Measurements from ENCODE around the gene PLEKHB2. TPM values are rescaled to one million over a fixed set of nuclear protein-coding genes. Genes with fewer than 3 reads are reported as not detected.
A peak's percentile ranks its signal among the peaks of the same experiment; 100 is the strongest.
"Not testable (repeated sequence)": the region's sequence is repeated elsewhere in the genome, so short reads cannot be mapped to it uniquely, and the experiment has no call there.

The PLEKHB2 gene
- total RNA-seq, 1 donor from 2014 or later = 146 TPM

DNA sequence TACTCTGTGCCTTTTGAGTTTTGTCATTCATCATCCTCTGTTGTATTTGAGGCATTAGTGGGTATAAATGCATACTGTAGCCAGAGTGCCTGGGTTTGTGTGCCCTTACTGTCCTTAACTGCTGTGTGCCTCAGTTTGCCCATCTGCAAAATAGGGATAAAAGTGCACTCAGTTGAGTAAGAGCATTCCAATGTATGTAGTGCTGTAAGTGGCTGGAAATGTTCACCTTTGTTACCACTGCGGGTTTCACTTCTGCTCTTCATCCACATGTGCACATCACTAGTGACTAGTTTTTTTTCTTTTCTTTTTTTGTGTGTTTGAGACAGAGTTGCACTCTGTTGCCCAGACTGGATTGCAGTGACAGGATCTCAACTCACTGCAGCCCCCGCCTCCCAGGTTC is 39.9 kb downstream of the PLEKHB2 start:
- no peak for DNase-seq

DNA sequence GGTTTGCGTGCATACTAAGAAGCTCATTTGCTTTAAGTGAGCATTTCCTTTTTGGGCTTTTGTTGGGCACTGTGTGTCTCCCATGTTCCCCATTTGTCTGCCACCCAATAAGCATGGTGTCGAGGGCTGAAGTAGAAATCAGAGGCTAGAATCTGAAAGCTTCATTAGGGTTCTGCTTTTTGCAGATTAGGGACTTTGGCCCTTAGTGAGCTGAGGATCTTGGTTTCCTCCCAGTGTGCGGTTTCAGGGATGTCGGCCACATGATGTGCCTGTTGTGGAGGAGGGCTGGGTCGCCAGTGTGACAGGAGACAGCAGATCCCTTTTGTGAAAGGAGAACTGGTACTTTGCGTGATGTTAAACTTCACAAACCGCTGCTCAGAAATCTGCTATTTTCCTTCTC is 41.1 kb downstream of the PLEKHB2 start:
- no peak for DNase-seq

GRCh38 chr2:131146749-131147148 is 41.6 kb downstream of the PLEKHB2 start:
- DNase-seq = no peak

DNA sequence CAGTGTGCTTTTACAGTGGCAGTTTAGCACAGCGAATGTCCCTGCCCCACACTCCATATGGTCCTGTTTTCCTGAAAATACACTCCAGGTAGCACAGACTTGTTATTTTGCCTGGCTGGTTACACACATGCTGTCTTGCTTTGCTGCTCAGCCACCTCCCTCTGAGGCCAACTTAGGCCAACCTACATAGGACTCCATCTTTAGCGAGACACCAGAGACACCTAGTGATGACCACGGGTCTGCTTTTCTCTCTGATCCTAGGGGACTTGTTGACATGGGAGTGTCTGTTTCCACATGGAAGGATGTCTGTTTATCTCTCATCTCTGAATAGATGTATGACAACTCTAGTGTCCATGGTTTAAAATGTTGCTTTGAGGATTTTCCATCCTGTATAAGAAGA is 43.3 kb downstream of the PLEKHB2 start:
- no peak for DNase-seq

- not testable (repeated sequence) for DNase-seq
These were observed 45.0 kb downstream of the PLEKHB2 start for GRCh38 chr2:131150109-131150508.

- DNase-seq = no peak
These were observed 46.3 kb downstream of the PLEKHB2 start for GRCh38 chr2:131151398-131151797.

DNA sequence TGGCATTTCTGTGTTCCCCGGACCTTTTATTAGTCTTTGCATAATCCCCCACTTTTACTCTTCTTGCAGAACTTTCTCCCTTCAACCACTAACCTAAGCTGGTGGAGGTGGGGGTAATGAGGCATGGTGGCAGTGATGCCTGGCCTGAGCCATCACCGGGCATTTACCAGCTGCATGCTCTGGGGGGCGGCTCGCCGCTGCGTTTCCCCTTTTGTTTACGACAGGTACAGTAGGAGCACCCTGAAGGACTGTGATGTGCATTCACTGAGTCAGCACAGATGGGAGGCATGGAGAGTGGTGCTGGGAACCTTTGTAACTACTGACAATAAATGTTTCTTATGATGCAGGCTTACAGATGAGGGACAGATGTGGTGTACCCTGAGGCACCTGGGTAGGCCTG is 46.9 kb downstream of the PLEKHB2 start:
- DNase-seq = no peak

DNA sequence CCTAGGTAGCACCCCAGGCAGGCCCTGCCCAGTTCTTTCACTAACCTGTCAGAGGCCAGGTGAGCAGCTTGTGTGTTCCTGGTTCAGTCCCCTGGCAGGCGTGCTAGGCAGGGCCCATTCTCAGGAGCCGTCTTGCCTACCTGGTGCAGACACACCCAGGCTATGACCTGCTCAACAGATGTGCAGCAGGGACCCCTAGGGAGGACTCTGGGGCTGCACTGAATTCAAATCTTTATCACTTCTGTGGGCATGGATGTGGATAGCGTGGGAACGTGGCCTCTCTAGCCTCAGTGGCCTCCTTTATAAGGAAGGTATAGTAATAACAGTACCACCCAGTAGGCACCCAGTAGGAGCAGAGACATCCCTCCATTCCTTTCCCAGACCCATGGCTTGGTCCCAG is 48.4 kb downstream of the PLEKHB2 start:
- no peak for DNase-seq

DNA sequence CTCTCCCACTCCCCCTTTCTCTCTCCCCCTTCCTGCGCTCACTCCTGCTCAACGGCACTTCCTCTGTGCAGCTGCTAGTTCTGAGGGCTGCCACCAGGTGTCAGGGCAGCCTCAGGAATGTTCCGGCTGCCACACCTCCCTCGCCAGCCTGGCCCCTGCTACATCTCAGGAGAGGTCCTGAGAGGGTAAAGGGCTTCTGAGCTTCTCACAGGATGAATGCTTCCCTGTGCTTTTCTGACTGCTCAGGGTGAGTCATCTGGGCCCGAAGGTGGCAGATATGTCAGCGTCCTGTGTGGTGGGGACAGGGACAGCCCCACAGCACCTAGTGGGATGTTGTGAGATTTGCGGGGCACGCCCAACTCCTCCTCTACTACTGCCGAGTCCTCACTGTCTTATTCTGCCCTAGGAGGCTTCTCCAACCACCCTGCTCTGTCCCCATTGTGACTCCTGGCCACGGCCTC is 49.0 kb downstream of the PLEKHB2 start:
- DNase-seq = peak; percentile 79

DNA sequence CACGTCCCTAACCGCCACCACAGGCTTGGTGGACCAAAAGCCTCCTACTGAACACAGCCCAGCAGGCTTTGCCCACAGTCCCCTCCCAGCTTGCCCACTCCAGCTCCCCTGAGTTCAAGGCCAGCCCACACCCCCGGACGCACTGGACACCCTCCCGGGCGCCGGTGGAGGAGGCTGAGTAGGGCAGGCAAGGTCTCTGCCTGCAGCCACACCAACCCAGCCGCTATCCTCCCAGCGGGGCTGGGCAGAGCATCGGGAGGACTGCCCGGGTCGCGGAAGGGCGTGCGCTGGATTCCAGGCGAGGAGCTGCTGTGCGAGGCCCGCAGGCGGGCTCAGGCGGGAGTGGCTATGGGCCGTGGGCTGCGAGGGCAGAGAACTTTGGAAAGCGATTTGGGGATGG is 49.5 kb downstream of the PLEKHB2 start:
- no peak for DNase-seq

- no peak for DNase-seq
These were observed 50.2 kb downstream of the PLEKHB2 start for GRCh38 chr2:131155208-131155855.

- peak; percentile 14 for DNase-seq
These were observed 51.5 kb downstream of the PLEKHB2 start for GRCh38 chr2:131156452-131157149.

GRCh38 chr2:131165562-131165961 is 60.4 kb downstream of the PLEKHB2 start:
- not testable (repeated sequence) for DNase-seq

GRCh38 chr2:131168538-131168937 is 63.4 kb downstream of the PLEKHB2 start:
- DNase-seq = no peak

- DNase-seq = not testable (repeated sequence)
These were observed 72.9 kb downstream of the PLEKHB2 start for GRCh38 chr2:131178050-131178449.

DNA sequence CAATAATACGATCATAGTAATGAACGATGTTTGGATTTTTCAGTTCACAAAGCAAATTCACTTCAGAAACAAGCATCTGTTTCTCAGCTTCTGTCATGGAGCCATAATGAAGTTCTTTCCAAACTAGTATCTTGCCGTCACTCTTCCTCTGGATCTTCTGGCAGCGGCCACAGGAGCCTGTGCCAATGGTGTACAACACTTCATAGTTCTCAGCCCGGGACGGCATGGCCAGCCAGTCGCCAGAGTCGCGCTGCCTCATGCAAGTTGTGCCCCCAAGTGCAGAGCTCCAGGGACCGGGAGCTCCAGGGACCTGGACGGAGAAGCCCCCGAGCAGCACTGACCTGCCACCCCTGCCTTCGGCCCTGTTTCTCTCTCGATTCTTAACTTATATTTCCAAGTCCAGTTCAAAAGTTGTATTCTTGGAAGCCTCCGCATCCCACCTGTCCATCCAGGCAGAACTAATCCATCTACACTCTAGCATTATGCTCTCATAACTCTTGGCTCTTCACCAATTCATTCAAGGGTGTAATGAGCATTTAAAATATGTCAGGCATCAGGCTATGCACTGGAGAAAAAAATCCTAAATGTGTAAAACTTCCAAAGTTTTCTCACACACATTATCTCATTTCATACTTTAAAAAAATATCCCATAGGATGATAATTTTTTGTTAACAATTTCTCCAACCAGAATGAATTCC is 73.7 kb downstream of the PLEKHB2 start:
- not testable (repeated sequence) for DNase-seq

- not testable (repeated sequence) for DNase-seq
These were observed 76.3 kb downstream of the PLEKHB2 start for GRCh38 chr2:131181451-131181850.

DNA sequence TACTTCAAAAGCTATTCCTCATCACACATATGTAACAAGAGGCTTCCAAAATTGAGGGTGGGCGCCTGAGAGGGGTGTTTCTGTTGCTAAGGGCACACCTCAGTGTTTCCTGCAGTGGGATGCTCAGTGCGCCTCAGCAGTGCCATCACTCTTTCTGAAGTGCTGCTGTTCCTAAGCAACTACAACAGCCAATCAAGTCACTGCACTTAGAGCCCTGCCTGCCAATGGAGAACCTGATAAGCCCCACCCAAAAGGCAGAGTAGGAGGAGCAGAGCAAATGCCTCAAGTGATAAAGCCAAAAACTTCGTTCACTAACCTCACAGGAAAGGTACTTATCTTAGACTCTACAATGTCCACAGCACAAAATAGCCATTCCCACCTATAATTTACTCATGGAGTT is 88.3 kb downstream of the PLEKHB2 start:
- DNase-seq = not testable (repeated sequence)

DNA sequence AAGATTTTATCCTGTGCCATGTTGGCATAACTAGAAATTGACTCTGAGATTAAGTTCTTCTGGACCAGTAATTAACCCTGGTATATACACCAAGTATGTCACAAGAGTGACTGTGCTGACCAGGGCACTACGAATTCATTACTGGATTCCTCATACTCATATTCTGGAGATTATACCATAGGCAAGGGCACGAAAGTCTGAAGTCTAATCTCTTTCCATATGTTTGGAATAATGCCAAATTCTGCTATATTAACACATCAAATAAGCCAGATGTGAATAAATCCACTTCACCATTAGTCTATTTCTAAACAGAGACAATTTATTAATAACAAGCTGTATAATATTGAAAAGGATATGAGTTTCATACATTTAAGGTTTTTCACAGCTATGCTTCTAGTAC is 91.0 kb downstream of the PLEKHB2 start:
- not testable (repeated sequence) for DNase-seq
